ENCODE measurements around the gene GJA5.

DNA sequence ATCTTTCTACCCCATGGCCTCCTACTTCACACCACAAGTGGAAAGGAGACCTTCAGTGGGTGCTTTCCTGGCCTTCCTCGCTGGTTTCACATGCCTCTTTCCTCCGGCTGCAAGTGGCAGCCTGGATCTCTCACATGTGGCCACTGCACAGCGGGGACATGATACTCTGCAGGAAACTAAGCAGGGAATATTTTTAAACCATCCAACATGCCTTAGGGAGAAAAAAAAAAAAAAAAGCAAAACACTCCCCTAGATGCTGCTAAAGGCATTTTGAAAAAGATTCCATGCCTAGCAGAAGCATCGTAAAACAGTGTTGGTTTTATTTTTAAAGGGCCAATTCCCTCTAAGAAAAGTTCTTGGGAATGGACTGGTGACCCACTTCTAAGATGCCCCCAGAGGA lies 12.2 kb upstream of the GJA5 start:
- TF ChIP-seq EZH2 (IDR thresholded peaks at IDR 0.05; ENCODE audit: insufficient read depth, poor library complexity, severe bottlenecking) (no peak), EZH2phosphoT487 (IDR thresholded peaks at IDR 0.05; ENCODE audit: insufficient read depth, low read depth) (no peak)

Measured in GM23248 (cell line).